Mesothelial cell of epicardium (in vitro differentiated cells): ENCODE results near the gene SYNDIG1L. TPM values are rescaled to one million over a fixed set of nuclear protein-coding genes. Genes with fewer than 3 reads are reported as not detected.

Experiments used
- DNase-seq, 2 experiments: peaks; one replicate each; pipeline ENCODE4 v3.0.0; 2021; ENCODE audit warnings: low spot score in 2 of 2; ENCODE audit not compliant: unreplicated experiment in 2 of 2
- H3K27ac Mint-ChIP-seq: 2 replicates; pipeline ENCODE4 v1.8.0; 2021; ENCODE audit warnings: mixed read lengths
- H3K27me3 Mint-ChIP-seq: 2 replicates; pipeline ENCODE4 v1.8.0; 2021; ENCODE audit warnings: low read depth, mixed read lengths
- H3K36me3 Mint-ChIP-seq: 2 replicates; pipeline ENCODE4 v1.8.0; 2021; ENCODE audit warnings: mixed read lengths
- H3K4me1 Mint-ChIP-seq: 2 replicates; pipeline ENCODE4 v1.8.0; 2021; ENCODE audit warnings: mixed read lengths
- H3K4me3 Mint-ChIP-seq: 2 replicates; pipeline ENCODE4 v1.8.0; 2021; ENCODE audit warnings: mild to moderate bottlenecking, moderate library complexity, mixed read lengths
- H3K9me3 Mint-ChIP-seq: 2 replicates; pipeline ENCODE4 v1.8.0; 2021; ENCODE audit warnings: mixed read lengths
- CTCF ChIP-seq: fragments of 200-600 bp; sonication (generic); IDR thresholded peaks from one replicate; pipeline ENCODE4 v1.5.0; 2021; ENCODE audit warnings: antibody characterized with exemption; ENCODE audit not compliant: unreplicated experiment
- total RNA-seq: library from RNA; stranded (reverse); gene quantifications from 3 replicates; pipeline ENCODE4 v1.2.1, GENCODE V29; 2021

The SYNDIG1L gene
- total RNA-seq, 1 donor from 2014 or later, result 0.58 TPM

GRCh38 chr14:74364271-74364880 lies 61.6 kb downstream of the SYNDIG1L start:
- H3K9me3 Mint-ChIP-seq, result no peaks in the 10 kb centered on the region
- peaks cover 6% of the 10 kb centered on the region for H3K27me3 Mint-ChIP-seq
- no peaks in the 10 kb centered on the region for H3K36me3 Mint-ChIP-seq
- no peak for DNase-seq
- H3K4me1 Mint-ChIP-seq, result no peaks in the 10 kb centered on the region
- TF ChIP-seq CTCF, result no peak
- no peak overlapping the region for H3K27ac Mint-ChIP-seq
- no peak overlapping the region for H3K4me3 Mint-ChIP-seq

GRCh38 chr14:74362361-74362915 lies 63.6 kb downstream of the SYNDIG1L start:
- peak; percentile 56 to 80 for DNase-seq
- no peak overlapping the region for H3K4me3 Mint-ChIP-seq
- peaks cover 6% of the 10 kb centered on the region for H3K27me3 Mint-ChIP-seq
- no peak overlapping the region for H3K27ac Mint-ChIP-seq
- no peaks in the 10 kb centered on the region for H3K9me3 Mint-ChIP-seq
- no peaks in the 10 kb centered on the region for H3K36me3 Mint-ChIP-seq
- H3K4me1 Mint-ChIP-seq, result no peaks in the 10 kb centered on the region
- peak; percentile 87 for TF ChIP-seq CTCF

GRCh38 chr14:74360163-74360562 lies 65.8 kb downstream of the SYNDIG1L start:
- DNase-seq, result no peak
- TF ChIP-seq CTCF, result no peak
- Mint-ChIP-seq H3K27ac (no peak overlapping the region), H3K27me3 (peaks cover 6% of the 10 kb centered on the region), H3K36me3 (no peaks in the 10 kb centered on the region), H3K9me3 (no peaks in the 10 kb centered on the region), H3K4me1 (no peaks in the 10 kb centered on the region), H3K4me3 (no peak overlapping the region)

- Mint-ChIP-seq H3K27me3 (peaks cover 1% of the 10 kb centered on the region), H3K9me3 (no peaks in the 10 kb centered on the region), H3K27ac (no peak overlapping the region), H3K36me3 (no peaks in the 10 kb centered on the region), H3K4me3 (no peak overlapping the region), H3K4me1 (no peaks in the 10 kb centered on the region)
- DNase-seq, result no peak
- TF ChIP-seq CTCF, result no peak
Observed at GRCh38 chr14:74358176-74358829, 67.7 kb downstream of the SYNDIG1L start.

- H3K36me3 Mint-ChIP-seq, result no peaks in the 10 kb centered on the region
- H3K27ac Mint-ChIP-seq, result no peak overlapping the region
- no peak overlapping the region for H3K4me3 Mint-ChIP-seq
- no peaks in the 10 kb centered on the region for H3K4me1 Mint-ChIP-seq
- no peaks in the 10 kb centered on the region for H3K9me3 Mint-ChIP-seq
- no peak for TF ChIP-seq CTCF
- H3K27me3 Mint-ChIP-seq, result peaks cover 3% of the 10 kb centered on the region
- DNase-seq, result no peak
Observed at GRCh38 chr14:74357585-74357984, 68.4 kb downstream of the SYNDIG1L start.
